Heart left ventricle (tissue), 16 donors: ENCODE data around the gene SH2D3C. TPM values are rescaled to one million over a fixed set of nuclear protein-coding genes. Genes with fewer than 3 reads are reported as not detected.

Source experiments
- ATAC-seq, 4 donors: fragments of 200-7000 bp; cut with Tn5 transposase; one replicate each; pipeline ENCODE4 v1.9.1; 2020 to 2022; ENCODE audit warnings: moderate library complexity in 4 of 4, mild to moderate bottlenecking in 3 of 4, moderate number of reproducible peaks in 1 of 4
- DNase-seq, 5 donors: peaks; one replicate each; pipeline ENCODE4 v3.0.0-alpha.2; 2020
- H3K27ac ChIP-seq, 12 donors: fragments of 200-600 bp; sonication (generic) in 4 of 12; one replicate each; pipeline versions ENCODE4 v1.5.0 to v1.8.0; 2016 to 2022; ENCODE audit warnings: mild to moderate bottlenecking in 2 of 12
- H3K27me3 ChIP-seq, 9 donors: fragments of 200-600 bp; sonication (generic) in 2 of 9; one replicate each; pipeline versions ENCODE4 v1.5.1 to v1.8.0; 2016 to 2022; ENCODE audit warnings: mild to moderate bottlenecking in 3 of 9
- H3K36me3 ChIP-seq, 9 donors: fragments of 200-600 bp; sonication (generic) in 2 of 9; one replicate each; pipeline versions ENCODE4 v1.5.0 to v1.8.0; 2018 to 2022; ENCODE audit warnings: mild to moderate bottlenecking in 2 of 9
- H3K4me1 ChIP-seq, 12 donors: fragments of 200-600 bp; sonication (generic) in 4 of 12; one replicate each; pipeline versions ENCODE4 v1.5.0 to v1.8.0; 2016 to 2022; ENCODE audit warnings: mild to moderate bottlenecking in 3 of 12
- H3K4me3 ChIP-seq, 12 donors: fragments of 200-600 bp; sonication (generic) in 4 of 12; one replicate each; pipeline versions ENCODE4 v1.5.0 to v1.8.0; 2017 to 2022; ENCODE audit warnings: mild to moderate bottlenecking in 9 of 12, moderate library complexity in 4 of 12
- H3K9me3 ChIP-seq, 12 donors: fragments of 200-600 bp; sonication (generic) in 4 of 12; one replicate each; pipeline versions ENCODE4 v1.5.0 to v1.8.0; 2016 to 2022; ENCODE audit warnings: mild to moderate bottlenecking in 1 of 12
- POLR2A ChIP-seq, 2 donors: fragments of 450-650 bp; IDR thresholded peaks; one replicate each; pipeline ENCODE4 v1.6.1; 2017; ENCODE audit warnings: antibody characterized with exemption in 2 of 2, mild to moderate bottlenecking in 2 of 2, moderate library complexity in 2 of 2
- WGBS, 4 donors: extraction: QIAGEN DNeasy Blood & Tissue Kit in 2 of 4; methylation state at CpG; one replicate each; pipeline versions ENCODE4 v1.1.5 to v1.1.7; 2013 to 2018; 5-methylcytosine and 5-hydroxymethylcytosine counted together
- intact Hi-C, 10 donors: fragments of 100-400 bp; cut with DNase I; formaldehyde crosslinking; loops; one replicate each; pipeline versions ENCODE4 v1.11.1 to v1.14.2; 2022
- polyA plus RNA-seq, 2 donors: library from polyadenylated mRNA; stranded (reverse); fragments of 200-250 nt; gene quantifications; one replicate each; pipeline ENCODE4 v1.2.3, GENCODE V29; 2013
- total RNA-seq, 9 donors: library from RNA; depleted of rRNA in 2 of 9; stranded (reverse); fragments of >200 nt in 2 of 9; fragmentation: NEBNext Ultra II Directional in 3 of 9; extraction: Animal tissue kit (Norgen Biotek cat#: 25700) in 3 of 9; gene quantifications; one replicate each; pipeline versions ENCODE4 v1.1.0 to v1.2.4, GENCODE V29; 2016 to 2023
- TF ChIP-seq, protein P1 (sequence below), 12 donors: fragments of 200-600 bp; sonication (generic) in 4 of 12; IDR thresholded peaks; one replicate each; pipeline versions ENCODE4 v1.5.0 to v1.8.0; 2018 to 2022; ENCODE audit warnings: antibody characterized with exemption in 12 of 12, mild to moderate bottlenecking in 5 of 12
- donor health status: ischemic (EF 13 %, LVEDD 7.1; RV severe dilation, severe dysfunction).
- donor health status: healthy with polysubstance abuse.
- donor health status: DM: no; HTN: yes; CAD: no.
- donor health status: DM: no; HTN: no; CAD: no.
- donor health status: ischemic (EF 25% LVEDD 6.9; RV normal size, moderate dysfunction).
- donor health status: ischemic (EF 25% LVEDD 5.7; RV mildly dilated, moderate dysfunction).
- donor health status: healthy.
- donor health status: DM: yes; HTN: yes; CAD: no.
- donor health status: ischemic (EF 35%, LVEDD 5.7; RV mildly dilated, moderate dysfunction).
- donor health status: nonischemic (EF 11% LVEDD 7.7; RV severe dilation, severe dysfunction).
- donor health status: DM: yes; HTN: yes; CAD: no.
- donor health status: PGD.
- donor health status: ischemic (EF 29% LVEDD 5.4; RV normal size, mild dysfunction).
- donor health status: nonischemic (EF 23%, LVEDD 6.1; RV moderate dilation, normal function).

The SH2D3C gene
- total and polyA plus RNA-seq, 11 donors = 13.7 to 38.9 (median 21.0) TPM

- Histone ChIP-seq H3K27ac (no peak overlapping the region), H3K4me1 (peaks cover 0 to 11% (median 2%) of the 10 kb centered on the region in 12 donors), H3K36me3 (peaks cover 0 to 94% (median 82%) of the 10 kb centered on the region in 9 donors), H3K9me3 (no peaks in the 10 kb centered on the region), H3K27me3 (no peaks in the 10 kb centered on the region), H3K4me3 (no peak overlapping the region)
- ATAC-seq (no peak), DNase-seq (no peak)
- WGBS, 4 donors = 68 to 77% (median 74%) methylated on average over 15 of the region's 15 CpGs
- no peak for TF ChIP-seq POLR2A (IDR thresholded peaks at IDR 0.05)
- TF ChIP-seq, protein P1, sequence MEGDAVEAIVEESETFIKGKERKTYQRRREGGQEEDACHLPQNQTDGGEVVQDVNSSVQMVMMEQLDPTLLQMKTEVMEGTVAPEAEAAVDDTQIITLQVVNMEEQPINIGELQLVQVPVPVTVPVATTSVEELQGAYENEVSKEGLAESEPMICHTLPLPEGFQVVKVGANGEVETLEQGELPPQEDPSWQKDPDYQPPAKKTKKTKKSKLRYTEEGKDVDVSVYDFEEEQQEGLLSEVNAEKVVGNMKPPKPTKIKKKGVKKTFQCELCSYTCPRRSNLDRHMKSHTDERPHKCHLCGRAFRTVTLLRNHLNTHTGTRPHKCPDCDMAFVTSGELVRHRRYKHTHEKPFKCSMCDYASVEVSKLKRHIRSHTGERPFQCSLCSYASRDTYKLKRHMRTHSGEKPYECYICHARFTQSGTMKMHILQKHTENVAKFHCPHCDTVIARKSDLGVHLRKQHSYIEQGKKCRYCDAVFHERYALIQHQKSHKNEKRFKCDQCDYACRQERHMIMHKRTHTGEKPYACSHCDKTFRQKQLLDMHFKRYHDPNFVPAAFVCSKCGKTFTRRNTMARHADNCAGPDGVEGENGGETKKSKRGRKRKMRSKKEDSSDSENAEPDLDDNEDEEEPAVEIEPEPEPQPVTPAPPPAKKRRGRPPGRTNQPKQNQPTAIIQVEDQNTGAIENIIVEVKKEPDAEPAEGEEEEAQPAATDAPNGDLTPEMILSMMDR (IDR thresholded peaks at IDR 0.05) = no peak
- intact Hi-C loops = no loop called here
Observed at GRCh38 chr9:127746959-127747569, 31.4 kb downstream of the SH2D3C start.

- TF ChIP-seq, protein P1 (IDR thresholded peaks at IDR 0.05) = no peak
- no peak for TF ChIP-seq POLR2A (IDR thresholded peaks at IDR 0.05)
- WGBS, 4 donors = 90 to 93% (median 91%) methylated on average over 17 to 19 of the region's 19 CpGs
- DNase-seq = no peak
- no peaks in the 10 kb centered on the region for H3K27me3 ChIP-seq
- peaks cover 0 to 31% (median 10%) of the 10 kb centered on the region in 12 donors for H3K4me1 ChIP-seq
- no peak for ATAC-seq
- intact Hi-C loops = no loop called here
- H3K9me3 ChIP-seq = no peaks in the 10 kb centered on the region
- H3K36me3 ChIP-seq = peaks cover 0 to 96% (median 82%) of the 10 kb centered on the region in 9 donors
- no peak overlapping the region for H3K4me3 ChIP-seq
- H3K27ac ChIP-seq = no peak overlapping the region
Observed at GRCh38 chr9:127744398-127745110, 33.9 kb downstream of the SH2D3C start.

GRCh38 chr9:127742435-127743088, 35.9 kb downstream of the SH2D3C start:
- intact Hi-C loops = loop anchor here in 1 of 10 donors (2.0 kb wide), 1 partner anchor 174 kb away; the partner anchor contains the start of gene ST6GALNAC4
- H3K27me3 ChIP-seq = no peaks in the 10 kb centered on the region
- 40 to 56% (median 53%) methylated on average over 30 to 33 of the region's 33 CpGs for WGBS, 4 donors
- H3K4me3 ChIP-seq = peak overlapping the region in 11 of 12 donors; percentile 4 to 55 (median 44)
- peaks cover 0 to 32% (median 10%) of the 10 kb centered on the region in 12 donors for H3K4me1 ChIP-seq
- H3K27ac ChIP-seq = peak overlapping the region in 1 of 12 donors; percentile 60
- H3K36me3 ChIP-seq = peaks cover 0 to 95% (median 80%) of the 10 kb centered on the region in 9 donors
- ATAC-seq (peak in 2 of 4 donors; percentile 12 to 37), DNase-seq (no peak)
- no peaks in the 10 kb centered on the region for H3K9me3 ChIP-seq
- TF ChIP-seq, protein P1 (IDR thresholded peaks at IDR 0.05) = no peak
- TF ChIP-seq POLR2A (IDR thresholded peaks at IDR 0.05) = no peak
